Stromal cell of bone marrow (primary cell): ENCODE data around the gene DIP2C.

Source experiments
- DNase-seq: peaks from one replicate; pipeline ENCODE4 v3.0.0-alpha.2; 2012; ENCODE audit warnings: low read depth

The DIP2C gene

DNA sequence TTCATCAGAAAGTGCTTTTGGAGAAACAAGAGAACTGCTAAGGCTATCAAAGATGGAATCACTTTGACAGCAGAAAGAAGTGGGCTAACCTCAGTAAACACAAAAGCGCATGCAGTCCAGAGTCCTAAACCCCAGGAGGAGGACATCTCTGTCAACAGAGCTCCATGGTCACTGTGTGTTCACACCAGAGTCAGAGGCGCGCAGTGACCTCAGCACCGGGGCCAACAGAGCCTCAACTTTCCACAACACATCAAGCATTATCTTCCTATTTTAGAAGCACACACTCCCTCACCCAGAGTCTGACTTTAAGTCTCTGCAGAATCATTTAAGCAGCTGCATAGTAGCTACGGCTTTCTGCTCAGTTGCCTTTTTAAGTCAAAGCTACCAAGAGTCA, 195.3 kb downstream of the DIP2C start:
- DNase-seq: no peak

DNA sequence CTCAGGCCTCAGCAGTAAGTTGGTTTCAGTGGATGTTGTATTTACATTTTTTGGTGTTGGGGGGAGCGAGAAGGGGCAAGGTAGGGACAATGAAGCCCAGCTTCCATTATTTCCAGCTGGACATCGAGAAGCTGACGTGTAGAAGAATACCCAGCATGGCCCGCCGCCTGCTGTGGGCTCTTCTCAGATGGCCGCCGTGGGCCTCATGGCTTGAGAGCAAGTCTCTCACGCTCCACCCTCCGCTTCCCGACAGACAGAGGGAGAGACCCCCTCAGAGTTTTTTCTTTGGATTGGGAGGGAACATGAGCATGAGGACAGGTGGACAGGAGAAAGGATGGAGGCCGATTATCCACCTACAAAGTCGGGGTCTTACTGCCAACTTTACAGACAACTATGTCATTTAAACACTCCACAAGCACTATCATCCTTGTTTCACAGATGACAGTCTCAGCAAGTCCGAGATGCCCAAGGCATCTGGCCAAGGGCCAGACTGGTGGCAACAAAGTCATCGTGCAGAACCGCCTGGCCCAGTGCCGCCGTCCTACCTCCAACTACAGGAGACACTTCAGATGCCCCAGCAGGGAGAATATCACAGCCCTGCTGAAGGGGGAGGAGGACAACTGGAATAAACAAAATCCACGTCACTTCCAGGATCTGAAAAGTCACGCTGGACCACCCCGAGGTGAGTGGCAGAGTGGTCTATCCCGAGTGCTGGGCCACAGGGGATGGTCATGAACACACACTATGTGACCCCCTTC, 195.9 kb downstream of the DIP2C start:
- no peak for DNase-seq

DNA sequence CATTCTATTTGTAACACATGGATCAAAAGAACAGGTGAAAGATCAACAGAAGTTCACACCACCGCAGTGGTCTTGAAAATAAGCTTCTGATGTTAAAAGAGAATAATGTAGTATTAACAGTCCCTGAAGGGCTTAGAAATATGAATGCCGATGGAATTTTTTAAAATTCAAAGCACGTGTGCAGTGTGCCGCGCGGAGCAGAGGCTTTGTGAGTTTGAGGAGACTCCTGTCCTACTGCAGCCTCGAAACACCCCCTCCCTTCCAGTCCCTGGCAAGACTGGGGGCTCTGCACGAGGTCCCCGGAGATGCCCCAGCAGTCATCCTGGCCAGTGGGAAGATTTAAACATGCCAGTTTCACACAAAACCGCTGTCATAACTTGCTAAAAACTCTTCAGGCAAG, 196.6 kb downstream of the DIP2C start:
- no peak for DNase-seq

DNA sequence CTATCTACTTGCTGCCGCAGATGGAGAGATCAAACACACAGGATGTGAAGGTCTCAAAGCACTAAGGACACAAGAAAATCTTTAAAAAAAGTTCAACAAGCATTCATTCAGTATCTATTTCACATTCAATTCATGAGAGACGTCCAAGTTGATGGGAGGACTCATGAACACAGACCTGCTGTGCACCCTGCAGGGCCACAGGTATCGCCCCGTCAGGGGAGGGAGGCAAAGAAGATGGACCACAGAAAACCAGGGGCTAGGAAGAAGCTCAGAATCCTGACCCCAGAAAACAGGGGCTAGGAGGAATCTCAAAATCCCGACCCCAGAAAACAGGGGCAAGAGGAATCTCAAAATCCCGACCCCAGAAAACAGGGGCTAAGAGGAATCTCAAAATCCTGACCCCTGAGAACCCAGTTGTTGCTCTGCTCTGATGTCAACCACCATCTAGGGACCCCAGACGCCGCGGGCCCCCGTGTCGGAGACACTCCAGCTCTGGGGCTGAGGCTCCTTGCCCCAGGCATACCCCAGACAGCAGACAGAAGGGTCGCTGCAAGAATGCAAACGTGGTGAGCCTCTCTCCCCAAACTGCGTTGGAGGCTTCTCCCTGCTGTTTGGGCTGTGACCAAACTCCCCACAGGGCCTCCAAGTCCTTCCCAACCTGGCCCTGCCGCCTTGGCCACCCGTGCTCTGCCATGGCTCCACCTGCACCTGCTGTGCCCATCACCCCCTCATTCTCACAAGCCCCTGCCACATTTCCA, 197.6 kb downstream of the DIP2C start:
- DNase-seq: no peak

DNA sequence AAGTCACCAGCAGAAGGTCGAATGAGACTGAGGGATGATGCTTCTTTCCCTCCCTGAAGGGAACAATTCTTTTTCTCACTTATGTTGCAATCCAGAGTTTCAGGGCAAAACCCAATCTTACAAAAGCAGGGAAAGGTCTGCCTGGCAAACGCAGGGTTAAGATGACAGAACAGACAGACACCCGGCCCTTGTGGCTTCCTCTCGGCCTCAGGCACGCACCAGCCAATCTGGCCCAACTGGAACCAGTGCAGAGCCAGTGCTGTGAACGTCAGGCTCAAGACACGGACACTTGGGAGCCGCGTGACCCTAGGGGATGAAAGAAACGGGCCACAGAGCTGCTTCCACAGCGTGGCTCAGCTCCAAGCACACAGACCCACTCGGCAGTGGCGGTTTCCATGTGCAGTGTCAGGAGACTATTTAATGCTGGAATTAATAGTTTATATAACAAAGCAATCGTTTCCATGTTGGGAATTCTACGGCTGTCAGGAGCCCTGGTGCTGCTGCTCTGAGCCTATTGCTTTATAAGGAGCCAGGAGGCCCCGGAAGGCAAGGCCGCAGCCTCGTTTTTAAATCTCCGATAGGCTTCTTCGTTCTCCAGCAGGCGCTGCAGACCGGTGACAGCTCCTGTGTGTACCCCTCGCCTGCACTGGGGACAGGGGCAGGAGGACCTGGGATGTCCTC, 198.4 kb downstream of the DIP2C start:
- DNase-seq: peak; percentile 56

DNA sequence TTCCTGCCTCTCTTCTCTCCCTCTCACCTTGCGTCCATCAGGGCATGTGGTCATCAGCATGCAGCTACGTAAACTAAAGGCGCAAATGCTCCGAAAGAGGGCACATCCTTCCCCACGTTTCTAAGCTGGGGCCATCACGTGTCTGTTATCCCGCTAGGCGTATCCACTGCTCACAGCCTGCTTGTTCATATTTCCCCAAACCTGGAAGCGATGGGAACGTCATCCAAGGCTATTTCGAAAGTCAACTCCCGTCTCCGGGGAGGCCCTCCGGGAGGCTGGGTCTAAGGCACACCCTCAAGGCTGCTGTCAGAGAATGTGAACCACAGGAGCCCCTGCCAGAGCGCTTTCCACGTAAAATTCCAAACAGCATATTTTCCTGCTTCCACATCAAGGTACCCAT, 199.2 kb downstream of the DIP2C start:
- DNase-seq: peak; percentile 81

DNA sequence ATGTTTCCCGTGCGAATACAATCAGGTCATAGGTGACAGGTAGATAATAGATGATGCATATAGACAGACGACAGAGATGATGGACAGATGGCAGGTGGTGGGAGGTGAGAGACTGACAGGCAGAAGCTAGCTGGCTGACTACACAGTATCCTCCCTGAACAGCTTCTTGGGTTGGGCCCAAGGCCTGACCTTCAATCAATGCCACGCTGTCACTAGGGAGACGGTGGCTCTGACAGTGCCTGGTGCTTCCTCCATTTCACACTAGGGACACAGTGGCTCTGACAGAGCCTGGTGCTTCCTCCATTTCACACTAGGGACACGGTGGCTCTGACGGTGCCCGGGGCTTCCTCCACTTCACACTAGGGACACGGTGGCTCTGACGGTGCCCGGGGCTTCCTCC, 200.1 kb downstream of the DIP2C start:
- no peak for DNase-seq

DNA sequence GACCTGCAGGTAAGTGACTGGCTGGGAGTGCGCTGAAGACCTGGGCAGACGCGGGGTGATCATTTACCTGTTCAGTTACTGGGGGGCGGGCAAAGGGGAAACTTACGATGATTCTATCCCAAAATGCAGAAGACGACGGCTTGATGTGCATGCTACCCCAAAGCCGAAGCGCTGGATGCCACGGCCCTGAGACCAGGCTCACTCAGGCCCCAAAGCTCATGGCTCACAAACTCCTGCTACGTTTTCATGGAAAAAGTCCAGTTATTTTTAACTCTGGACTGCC, 200.6 kb downstream of the DIP2C start:
- DNase-seq: no peak

DNA sequence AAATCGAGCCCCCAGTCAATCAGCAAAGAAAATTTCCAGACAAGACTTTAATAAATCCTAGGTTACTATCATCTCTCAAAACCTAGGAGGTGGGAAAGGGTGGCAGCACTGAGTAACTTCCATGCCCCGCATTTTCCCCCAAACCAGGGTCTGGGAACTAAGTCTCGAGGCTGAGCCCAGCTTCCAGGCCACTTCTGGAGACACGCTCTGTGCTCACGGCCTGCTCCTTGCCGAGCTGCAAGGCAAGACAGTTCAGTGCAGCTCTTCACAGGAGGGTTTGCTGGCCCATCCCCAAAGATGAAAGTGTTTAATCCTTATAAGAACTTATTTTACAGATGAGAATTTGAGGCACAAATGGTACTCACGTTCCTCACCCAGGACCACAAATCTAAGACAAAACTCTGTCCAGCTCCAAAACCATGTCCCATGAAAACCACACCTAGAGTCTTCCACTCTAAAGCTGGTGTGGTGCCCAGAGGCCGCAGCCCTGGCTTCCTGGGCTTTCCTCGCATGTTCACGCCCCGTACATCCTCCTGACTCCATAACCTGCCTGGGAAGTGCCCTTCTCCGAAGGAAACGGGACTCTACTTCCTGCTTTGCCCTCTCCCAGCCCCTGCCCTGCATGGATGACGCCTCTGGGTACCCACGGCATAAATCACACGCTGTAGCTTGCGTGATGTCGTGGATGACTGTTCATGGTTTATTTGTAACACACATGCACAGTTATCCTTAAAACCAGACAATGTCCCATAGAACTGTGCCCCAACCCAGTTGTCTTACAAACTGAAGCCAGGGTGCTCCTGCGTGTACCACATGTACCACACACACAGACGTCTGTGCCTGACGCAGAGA, 201.2 kb downstream of the DIP2C start:
- no peak for DNase-seq

DNA sequence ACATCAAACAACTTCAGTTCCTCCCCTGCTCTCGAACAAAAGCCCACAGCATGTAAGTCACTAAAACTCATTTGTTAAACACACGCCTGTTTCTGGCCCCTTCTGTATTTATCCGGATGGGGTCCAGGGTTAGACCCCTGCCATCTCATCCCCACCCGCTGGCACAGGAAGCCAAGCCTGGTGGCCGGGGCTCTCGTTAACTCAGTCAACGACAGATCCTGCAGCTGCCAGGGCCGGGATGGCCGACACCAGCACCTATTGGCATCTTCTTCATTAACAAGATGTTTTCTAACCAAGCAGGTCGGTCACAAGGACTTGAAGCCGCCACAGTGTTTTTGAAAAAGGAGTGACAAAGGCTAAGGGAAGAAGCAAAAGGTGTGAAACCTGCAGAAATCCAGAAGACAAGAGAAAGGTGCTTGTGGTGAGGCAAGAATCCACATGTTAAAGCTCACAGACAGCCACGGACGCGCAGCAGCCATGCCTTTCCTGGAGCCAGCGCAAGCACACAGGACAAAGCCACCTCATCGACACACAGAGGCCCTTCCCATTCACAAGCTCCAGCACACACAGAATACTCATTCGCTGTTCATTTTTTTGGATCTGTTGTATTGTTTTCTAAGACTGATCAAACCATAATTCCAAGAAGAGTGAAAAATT, 202.7 kb downstream of the DIP2C start:
- DNase-seq: no peak

DNA sequence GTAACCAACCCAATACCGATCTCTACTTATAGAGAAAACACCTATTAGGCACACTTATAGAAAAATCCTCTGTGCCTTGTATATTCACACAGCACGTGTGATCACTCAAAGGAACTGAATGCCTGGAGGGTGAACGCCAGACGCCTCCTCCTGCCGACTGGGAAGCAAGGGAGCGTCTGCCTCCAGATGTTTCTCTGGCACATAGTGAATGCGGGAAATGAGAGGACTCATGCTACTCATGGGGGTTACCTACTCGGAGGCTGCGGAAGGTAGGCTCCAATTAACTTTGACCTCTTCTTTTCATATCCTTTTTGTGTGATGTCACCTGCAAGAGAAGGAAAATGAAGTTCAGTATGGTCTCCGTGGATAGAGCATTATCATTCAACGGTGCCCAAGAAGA, 203.3 kb downstream of the DIP2C start:
- no peak for DNase-seq

DNA sequence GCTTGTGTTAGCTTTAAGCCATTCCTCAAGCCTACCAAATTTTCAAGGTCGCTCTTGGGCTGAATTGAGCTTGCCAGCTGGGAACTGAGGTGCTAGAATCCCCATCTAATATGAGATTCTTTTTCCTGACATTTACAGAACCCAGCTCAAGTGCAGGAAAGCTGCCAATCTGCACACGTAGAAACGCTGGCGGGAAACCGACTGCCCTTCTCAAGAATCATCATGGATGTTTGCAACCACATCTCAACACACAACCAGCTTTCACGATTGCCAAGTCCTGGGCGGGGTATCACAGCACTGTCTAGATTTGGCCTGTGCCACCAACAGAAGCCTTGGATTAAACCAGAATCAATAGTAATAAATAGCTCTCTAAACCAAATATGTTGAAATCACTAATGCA, 203.7 kb downstream of the DIP2C start:
- no peak for DNase-seq

DNA sequence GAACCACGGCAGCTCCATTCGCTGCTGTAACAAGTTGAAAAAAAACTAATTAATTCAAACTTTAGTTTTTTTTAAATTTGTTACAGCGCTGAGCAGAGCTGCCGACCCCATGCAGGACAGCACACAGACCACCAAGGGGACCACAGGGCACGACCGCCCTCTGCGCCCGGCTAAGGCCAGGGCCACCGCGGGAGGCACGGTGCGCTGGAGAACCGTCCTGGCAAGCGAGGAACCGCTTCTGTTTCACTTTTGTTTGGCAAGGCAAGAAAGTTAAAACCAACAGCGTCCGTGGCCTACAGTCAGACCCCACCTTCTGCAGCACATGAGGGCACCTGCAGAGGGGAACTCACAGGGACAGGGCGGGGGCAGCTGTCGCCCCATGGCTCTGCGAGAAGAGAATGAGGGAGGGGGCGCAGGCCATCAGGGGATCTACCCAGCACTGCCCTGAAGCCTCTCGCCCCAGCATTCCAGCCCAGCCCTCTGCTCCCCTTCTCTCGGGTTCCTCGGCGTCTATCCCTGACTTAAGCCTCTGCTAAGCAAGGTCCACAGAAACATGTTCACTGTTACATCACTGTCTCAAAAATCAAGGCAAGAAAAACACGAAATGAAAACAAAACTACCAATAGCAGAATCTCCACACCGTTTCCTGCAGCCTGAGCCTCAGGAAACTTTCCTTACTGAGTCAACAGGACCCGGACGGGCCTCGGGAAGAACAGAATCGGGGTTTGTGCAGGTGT, 204.4 kb downstream of the DIP2C start:
- DNase-seq: no peak

DNA sequence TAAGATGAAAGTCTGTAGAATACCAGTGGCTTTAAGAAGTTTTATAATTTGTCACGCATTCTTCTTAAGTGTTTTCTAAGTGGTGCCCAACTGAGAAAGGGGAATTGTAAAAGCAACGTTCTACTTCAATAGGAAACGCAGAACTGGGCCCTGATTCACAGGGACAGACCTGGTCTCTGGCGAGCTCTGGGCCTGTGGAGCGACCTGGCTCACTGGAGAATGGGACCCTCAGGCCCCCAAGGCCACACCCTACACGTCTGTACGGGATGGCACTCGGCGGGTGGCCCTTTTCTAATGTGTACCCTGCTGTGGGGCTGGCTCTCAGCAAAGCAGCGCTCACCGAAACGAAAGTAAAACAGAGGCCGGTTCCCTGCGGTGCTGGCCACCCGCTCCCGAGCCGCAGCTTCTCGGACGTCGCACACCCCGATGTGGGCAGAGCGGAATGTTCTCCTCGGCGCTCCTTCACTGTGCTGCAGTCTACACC, 205.0 kb downstream of the DIP2C start:
- no peak for DNase-seq

DNA sequence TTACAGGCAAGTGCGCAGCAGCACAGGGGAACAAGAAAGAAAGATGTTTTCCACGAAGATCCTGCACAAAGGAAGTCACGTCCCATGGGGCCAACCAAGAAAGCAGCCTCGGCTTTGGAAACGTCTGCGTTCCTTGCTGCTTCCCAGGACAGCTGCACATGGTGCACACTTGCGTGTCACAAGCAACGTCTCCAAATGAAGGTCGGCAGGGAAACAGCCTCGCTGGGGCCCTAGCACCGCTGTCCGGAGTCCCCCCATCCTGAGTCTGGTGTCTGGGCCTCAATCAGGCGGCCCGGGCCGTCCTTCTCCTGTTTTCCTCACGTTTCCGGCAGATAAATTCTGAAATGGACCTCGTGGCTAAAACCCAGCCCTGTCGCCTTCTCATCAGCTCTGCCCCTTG, 206.2 kb downstream of the DIP2C start:
- no peak for DNase-seq

DNA sequence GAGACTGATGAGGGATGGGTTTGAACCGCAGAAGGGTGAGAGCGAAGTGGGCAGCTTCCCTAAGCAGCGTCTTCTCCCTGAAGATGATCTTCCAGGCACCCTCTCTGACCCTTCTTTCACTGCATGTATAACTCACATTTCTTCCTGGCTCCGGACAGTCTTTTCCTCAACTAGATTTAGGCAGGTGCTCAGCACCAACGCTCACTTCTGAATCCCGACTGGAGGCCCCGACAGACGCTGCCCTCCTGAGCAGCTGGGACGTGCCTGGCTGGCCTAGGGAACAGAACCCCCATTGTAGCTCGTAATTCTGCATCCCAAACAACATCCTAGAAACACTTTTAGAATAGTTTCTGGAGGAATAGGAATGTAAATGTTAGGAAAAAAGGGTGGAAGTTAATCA, 206.6 kb downstream of the DIP2C start:
- no peak for DNase-seq

DNA sequence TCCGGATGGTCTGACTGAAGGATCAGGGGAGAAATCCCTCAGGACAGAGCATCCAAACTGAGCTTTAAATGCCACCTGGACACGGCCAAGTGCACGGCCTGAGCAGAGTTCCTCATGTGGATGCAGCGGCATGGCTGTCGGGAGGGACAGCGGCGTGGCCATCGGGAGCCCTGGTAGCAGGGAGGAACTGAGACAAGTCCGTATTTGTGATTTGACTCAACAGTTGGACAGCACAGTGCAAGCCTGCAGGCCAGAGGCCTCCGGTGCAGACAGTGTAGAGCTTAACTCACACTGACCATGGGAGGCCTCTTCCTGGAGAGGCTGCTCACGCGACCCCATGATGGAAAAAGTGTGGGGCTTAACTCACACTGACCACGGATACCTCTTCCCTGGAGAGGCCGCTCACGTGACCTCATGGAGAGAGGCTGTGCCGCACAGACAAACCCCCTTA, 207.4 kb downstream of the DIP2C start:
- no peak for DNase-seq

DNA sequence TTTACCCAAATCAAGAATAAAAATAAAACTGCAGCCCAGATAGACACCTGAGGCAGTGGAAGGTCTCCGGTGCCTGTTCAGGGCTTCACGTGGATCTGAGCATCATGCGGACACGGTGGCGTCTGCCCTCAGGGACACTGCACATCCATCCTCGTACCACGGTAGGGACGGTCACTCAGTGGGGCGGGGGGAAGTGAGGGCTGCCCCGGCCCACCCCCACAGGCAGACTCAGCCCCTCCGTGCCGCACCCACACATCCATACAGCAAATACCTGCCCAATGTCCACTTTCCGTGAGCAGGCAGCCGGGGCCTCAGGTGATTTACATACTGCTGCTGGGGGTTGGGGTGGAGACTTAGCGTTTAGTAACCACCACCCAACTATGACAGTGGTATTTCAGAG, 207.8 kb downstream of the DIP2C start:
- DNase-seq: no peak

DNA sequence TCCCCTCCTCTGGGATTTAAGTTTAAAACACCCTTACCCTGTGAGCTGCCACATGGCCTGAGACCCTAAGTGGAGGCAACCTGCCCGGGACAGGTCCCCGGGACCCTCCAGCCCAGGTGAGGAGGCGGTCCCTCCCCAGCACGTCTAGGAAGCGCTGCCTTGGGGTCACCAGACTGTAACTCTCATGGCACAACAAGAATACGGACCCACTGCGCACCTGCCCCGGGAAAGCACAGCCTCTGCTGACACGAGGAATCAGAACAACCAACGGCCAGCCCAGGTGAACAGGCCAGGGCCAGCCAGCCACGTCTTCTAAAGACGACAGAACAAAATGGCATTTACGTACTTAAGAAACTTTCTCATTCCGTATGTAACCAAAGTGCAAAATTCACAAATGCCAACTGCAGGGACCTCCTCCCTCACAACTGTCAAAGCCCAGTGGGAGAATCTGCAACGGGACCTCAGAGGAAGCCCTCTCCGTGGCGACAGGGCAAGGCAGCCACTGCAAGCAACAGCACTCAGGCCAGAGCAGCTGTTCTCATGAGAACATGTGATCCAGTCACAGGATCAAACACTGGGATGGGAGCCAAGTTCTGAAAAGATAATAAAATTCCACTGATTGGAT, 208.4 kb downstream of the DIP2C start:
- DNase-seq: no peak

DNA sequence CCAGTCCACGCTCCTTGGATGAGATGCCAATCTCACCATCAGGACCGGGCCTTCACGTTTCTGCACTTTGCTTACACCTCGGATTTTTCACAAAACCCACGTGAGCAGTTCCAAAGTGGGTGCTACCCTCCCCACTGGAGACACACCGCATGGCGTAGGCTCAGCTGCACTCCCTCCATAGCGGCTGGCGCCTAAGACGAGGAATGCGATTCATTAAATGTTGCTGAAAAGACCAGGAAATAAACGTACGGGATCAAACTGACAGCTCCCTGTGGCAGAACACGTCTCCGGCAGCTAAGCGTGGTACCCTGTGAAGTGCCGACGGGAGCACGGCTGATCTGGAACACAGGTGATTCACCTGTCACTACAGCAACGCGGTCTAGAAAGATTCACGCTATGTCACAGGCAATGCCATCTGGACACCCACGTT, 209.0 kb downstream of the DIP2C start:
- no peak for DNase-seq
